GM12891 (cell line): ENCODE results near the gene HS2ST1.

Source experiments
- POLR2A ChIP-seq: IDR thresholded peaks from 2 replicates; pipeline ENCODE4 v1.6.1; 2011; ENCODE audit warnings: low read depth, low read length, control low read depth
- POLR2AphosphoS5 ChIP-seq: IDR thresholded peaks from 2 replicates; pipeline ENCODE4 v1.6.1; 2011; ENCODE audit warnings: low read depth, low read length, control low read depth
- SPI1 ChIP-seq: IDR thresholded peaks from 2 replicates; pipeline ENCODE4 v1.6.1; 2011; ENCODE audit warnings: low read depth, low read length, control low read depth
- TAF1 ChIP-seq: IDR thresholded peaks from 2 replicates; pipeline ENCODE4 v1.6.1; 2011; ENCODE audit warnings: low read depth, low read length, control low read depth

GRCh38 chr1:87064309-87064708 lies 149.9 kb downstream of the HS2ST1 start:
- no peak for TF ChIP-seq POLR2A
- no peak for TF ChIP-seq POLR2AphosphoS5
- no peak for TF ChIP-seq SPI1
- no peak for TF ChIP-seq TAF1
